C4-2B (cell line): Measurements from ENCODE around the gene MARK1.
A peak's percentile ranks its signal among the peaks of the same experiment; 100 is the strongest.

Experiments
- H3K27ac ChIP-seq: fragments of 450-650 bp; 2 replicates; pipeline ENCODE4 v1.5.1; 2017
- ZFX ChIP-seq: fragments of 450-650 bp; IDR thresholded peaks from 2 replicates; pipeline ENCODE4 v1.6.1; 2017
- TF ChIP-seq, protein P1 (sequence below): fragments of 450-650 bp; conservative IDR thresholded peaks from 2 replicates; pipeline ENCODE4 v1.5.1; 2017; ENCODE audit warnings: mild to moderate bottlenecking

Gene MARK1

DNA sequence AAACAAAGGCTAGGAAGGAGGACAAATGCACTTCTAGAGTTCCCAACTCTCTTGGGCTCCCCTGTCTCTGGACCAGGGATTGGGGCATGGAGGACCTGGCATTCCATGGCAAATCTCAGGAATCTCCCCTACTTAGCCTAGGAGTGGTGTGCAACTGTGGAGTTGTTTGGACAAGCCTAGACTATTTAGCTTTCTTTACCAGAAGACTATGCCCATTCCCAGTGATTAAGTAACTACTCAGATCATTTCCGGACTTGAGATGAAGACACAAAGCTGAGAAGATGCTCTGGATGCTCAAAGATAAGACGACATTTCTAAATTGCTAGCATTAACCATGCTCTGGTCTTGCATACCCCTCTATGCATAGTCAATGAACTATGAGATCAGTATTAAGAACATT is 13.7 kb upstream of the MARK1 start:
- H3K27ac ChIP-seq = no peak overlapping the region
- TF ChIP-seq, protein P1, sequence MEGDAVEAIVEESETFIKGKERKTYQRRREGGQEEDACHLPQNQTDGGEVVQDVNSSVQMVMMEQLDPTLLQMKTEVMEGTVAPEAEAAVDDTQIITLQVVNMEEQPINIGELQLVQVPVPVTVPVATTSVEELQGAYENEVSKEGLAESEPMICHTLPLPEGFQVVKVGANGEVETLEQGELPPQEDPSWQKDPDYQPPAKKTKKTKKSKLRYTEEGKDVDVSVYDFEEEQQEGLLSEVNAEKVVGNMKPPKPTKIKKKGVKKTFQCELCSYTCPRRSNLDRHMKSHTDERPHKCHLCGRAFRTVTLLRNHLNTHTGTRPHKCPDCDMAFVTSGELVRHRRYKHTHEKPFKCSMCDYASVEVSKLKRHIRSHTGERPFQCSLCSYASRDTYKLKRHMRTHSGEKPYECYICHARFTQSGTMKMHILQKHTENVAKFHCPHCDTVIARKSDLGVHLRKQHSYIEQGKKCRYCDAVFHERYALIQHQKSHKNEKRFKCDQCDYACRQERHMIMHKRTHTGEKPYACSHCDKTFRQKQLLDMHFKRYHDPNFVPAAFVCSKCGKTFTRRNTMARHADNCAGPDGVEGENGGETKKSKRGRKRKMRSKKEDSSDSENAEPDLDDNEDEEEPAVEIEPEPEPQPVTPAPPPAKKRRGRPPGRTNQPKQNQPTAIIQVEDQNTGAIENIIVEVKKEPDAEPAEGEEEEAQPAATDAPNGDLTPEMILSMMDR = no peak
- no peak for TF ChIP-seq ZFX

DNA sequence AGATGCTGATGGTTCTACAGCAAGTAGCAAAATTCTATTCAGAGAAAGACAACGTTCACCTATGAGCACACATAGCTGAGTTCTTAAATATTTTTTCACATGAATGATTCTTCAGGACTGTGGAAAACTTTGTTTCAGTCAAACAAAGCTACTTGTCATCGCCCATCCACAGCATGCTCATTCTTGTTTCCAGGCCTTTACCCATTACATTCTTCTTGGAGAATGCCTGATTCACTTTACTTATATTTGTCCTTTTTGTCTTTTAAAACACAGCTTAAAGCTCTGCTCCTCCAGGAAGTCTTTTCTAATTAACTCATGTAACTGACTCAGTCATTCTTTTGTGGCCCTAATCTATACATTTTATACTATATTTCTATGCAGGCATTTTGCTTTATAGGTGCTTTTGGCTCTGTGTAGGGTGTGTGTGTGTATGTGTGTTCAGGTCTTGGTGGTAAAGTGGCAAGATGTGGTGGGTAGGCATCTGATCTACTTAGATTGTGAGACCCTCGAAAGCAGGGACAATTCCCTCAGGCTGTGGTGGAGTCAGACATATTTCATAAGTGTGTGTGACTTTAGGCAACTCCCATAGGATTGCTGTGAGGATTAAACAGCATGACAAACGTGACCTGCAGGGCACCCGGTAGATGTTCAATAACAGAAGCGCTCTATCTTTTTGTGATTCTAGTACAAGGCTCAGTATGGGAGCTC is 11.8 kb upstream of the MARK1 start:
- no peak overlapping the region for H3K27ac ChIP-seq
- TF ChIP-seq ZFX = no peak
- TF ChIP-seq, protein P1 = no peak

DNA sequence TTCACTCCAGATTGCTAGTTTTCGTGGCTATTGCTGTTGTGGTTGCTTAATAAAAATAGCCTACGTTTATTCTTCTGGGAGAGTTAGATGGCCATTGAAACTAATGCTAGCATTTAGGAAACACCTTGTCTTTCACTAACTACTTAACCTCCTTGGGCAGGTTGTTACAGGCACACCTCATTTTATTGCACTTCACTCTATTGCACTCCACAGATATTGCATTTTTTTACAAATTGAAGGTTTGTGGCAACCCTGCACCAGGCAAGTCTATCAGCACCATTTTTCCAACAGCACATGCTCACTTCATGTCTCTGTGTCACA is 11.3 kb upstream of the MARK1 start:
- H3K27ac ChIP-seq = no peak overlapping the region
- no peak for TF ChIP-seq ZFX
- TF ChIP-seq, protein P1 = no peak

DNA sequence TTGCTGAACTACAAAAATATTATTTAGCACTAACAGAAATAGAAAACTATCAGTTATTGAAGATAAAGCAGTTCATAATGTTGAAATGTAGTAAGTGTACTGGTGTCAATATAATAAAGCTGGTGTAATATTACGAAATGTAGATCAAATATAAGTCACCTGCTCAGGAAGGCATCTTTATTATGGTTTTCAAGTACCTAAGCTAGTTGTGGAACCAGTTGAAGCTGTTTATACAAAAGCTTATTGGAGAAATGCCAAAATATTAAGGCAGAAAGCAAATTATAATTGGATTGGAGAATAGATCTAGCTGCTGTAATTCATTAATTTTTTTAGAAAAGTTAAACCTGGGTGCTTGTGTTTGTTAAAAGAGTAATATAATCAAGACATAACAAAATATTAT is 6.2 kb upstream of the MARK1 start:
- TF ChIP-seq, protein P1 = 0 out of 2 replicates have a peak, but pooled peaks have one; percentile 2
- TF ChIP-seq ZFX = no peak
- no peak overlapping the region for H3K27ac ChIP-seq

DNA sequence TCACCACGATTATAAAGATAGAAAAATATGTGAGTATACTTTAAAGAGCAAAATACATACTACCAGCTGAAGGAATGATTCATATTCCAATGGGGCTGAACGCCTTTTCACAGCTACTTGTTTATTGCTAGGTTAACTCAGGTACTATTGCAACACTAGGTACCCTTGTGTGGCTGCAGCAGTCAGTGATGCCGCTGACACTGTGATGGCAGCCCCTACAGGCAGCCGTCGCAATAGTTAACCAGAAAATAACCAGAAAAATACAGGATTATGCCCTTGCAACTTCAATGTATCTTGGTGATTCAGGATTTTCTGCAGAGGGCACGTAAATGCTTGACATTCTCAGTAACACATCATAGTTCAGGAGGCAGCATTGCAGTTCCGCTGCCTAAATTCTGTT is 1.6 kb upstream of the MARK1 start:
- no peak for TF ChIP-seq ZFX
- TF ChIP-seq, protein P1 = peak; percentile 12
- H3K27ac ChIP-seq = no peak overlapping the region

DNA sequence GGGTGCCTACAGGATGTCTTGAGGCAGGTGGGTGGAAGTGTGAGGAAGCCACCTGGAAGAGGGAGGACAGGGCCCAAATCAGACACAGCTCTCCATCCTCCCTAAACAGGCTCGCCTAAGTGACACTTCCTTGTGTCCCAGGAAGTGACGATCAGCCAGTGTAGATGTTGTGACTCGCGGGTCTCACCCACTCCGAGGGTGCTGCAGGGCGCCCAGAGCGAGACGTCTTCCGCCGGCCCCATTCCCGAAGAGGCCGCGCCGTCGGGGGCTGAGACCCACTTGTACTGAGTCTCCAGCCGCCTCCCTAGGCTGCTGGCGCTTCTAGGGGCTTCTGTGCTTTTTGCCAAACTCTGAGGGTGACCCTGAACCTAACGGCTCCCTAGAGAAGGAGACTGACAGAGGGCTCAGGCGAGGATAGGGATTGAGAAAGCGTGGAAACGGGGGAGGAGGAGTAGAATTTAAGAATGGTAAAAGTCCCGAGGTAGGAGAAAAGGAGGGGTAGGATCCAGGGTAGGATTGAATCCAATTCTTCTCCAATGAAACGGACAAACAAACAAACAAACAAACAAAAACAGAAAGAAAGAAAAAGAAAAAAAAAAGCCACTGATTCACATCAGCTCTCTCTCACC is 543 bp upstream of the MARK1 start:
- no peak overlapping the region for H3K27ac ChIP-seq
- TF ChIP-seq ZFX = no peak
- TF ChIP-seq, protein P1 = no peak

DNA sequence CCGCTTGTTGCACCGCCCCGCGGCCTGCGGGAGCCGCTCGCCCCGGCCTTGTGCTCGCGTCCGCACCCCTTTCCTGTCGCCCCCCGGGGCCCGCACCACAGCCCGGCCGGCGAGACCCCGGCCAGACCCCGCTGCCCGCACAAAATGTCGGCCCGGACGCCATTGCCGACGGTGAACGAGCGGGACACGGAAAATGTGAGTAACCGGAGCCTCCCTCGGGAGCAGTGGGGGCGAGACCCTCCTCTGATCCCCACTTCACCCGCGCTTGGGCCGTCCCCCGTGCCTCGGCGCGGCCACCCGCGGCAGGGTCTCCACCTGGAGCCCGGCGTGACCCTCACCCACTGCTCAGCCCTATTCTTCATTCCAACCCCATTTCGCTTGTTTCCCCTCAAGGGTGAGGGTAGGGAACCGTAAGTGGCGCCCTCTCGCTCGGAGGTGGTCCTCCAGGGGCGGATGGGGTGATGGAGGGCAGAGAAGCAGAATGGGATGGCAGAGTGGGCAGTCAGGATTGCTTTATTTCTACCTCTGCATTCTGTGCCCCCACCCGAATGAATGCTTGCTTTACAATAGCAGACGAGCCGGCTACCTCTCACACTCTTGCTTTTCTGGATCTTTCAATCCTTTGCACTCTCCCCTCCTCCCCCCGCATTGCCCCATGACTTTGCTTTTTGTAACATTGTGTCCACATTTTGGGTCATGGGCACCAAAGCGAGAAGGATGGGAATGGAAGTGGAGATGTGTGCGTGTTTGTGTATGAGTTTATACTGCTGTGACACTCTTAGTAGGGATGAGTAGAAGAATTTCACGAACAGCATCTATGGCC is 954 bp downstream of the MARK1 start:
- H3K27ac ChIP-seq = peak overlapping the region; percentile 60

More for the DNA sequence above, 954 bp downstream of the MARK1 start:
- TF ChIP-seq, protein P1 = no peak
- no peak for TF ChIP-seq ZFX
